Progenitor cell of endocrine pancreas (in vitro differentiated cells): ENCODE measurements around the gene DACT2. TPM values are rescaled to one million over a fixed set of nuclear protein-coding genes. Genes with fewer than 3 reads are reported as not detected.
A peak's percentile ranks its signal among the peaks of the same experiment; 100 is the strongest.

ENCODE experiments used
- DNase-seq: peaks from one replicate; pipeline ENCODE4 v3.0.0; 2021; ENCODE audit warnings: low spot score; ENCODE audit not compliant: unreplicated experiment
- H3K27ac Mint-ChIP-seq: 2 replicates; pipeline ENCODE4 v1.8.0; 2021; ENCODE audit warnings: mild to moderate bottlenecking, moderate library complexity, mixed read lengths
- H3K27me3 Mint-ChIP-seq: 2 replicates; pipeline ENCODE4 v1.8.0; 2021; ENCODE audit warnings: mixed read lengths
- H3K36me3 Mint-ChIP-seq: 2 replicates; pipeline ENCODE4 v1.8.0; 2022; ENCODE audit warnings: mixed read lengths; ENCODE audit not compliant: insufficient read depth
- H3K4me1 Mint-ChIP-seq: 2 replicates; pipeline ENCODE4 v1.8.0; 2021; ENCODE audit warnings: low read depth, mixed read lengths
- H3K4me3 Mint-ChIP-seq: 2 replicates; pipeline ENCODE4 v1.8.0; 2021; ENCODE audit warnings: low read depth, mild to moderate bottlenecking, moderate library complexity, mixed read lengths
- H3K9me3 Mint-ChIP-seq: 2 replicates; pipeline ENCODE4 v1.8.0; 2021; ENCODE audit warnings: low read depth, mixed read lengths
- total RNA-seq: library from RNA; stranded (reverse); gene quantifications from 2 replicates; pipeline ENCODE4 v1.2.1, GENCODE V29; 2021
- TF ChIP-seq, protein P1 (sequence below): fragments of 200-600 bp; sonication (generic); IDR thresholded peaks from one replicate; pipeline ENCODE4 v1.5.0; 2021; ENCODE audit warnings: antibody characterized with exemption, mild to moderate bottlenecking; ENCODE audit not compliant: unreplicated experiment

Gene DACT2
- total RNA-seq, 1 donor from 2014 or later, result 33.2 TPM

DNA sequence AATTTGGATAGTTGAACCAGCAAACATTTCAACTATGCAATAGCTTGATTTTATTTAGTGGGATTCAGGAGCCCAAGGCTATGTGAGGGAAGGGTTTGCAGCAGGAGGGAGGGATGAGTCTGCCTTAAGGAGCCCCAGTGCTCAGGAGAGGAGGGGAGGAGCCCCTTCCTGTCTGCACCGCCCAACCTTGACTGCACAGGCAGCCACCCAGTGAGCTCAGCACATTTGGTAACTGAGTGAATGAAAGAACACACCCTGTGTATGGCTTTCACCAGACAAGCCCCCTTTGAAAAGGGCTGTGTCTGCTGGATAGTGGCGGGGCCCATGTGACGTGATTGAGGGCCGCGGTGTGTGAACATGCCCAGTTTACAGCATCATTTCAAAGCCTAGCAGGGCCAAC lies 17.0 kb downstream of the DACT2 start:
- peaks cover 2% of the 10 kb centered on the region for H3K27me3 Mint-ChIP-seq
- H3K27ac Mint-ChIP-seq, result peak overlapping the region; percentile 55
- TF ChIP-seq, protein P1, sequence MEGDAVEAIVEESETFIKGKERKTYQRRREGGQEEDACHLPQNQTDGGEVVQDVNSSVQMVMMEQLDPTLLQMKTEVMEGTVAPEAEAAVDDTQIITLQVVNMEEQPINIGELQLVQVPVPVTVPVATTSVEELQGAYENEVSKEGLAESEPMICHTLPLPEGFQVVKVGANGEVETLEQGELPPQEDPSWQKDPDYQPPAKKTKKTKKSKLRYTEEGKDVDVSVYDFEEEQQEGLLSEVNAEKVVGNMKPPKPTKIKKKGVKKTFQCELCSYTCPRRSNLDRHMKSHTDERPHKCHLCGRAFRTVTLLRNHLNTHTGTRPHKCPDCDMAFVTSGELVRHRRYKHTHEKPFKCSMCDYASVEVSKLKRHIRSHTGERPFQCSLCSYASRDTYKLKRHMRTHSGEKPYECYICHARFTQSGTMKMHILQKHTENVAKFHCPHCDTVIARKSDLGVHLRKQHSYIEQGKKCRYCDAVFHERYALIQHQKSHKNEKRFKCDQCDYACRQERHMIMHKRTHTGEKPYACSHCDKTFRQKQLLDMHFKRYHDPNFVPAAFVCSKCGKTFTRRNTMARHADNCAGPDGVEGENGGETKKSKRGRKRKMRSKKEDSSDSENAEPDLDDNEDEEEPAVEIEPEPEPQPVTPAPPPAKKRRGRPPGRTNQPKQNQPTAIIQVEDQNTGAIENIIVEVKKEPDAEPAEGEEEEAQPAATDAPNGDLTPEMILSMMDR, result no peak
- H3K36me3 Mint-ChIP-seq, result peaks cover 8% of the 10 kb centered on the region
- peaks cover 27% of the 10 kb centered on the region for H3K4me1 Mint-ChIP-seq
- DNase-seq, result no peak
- H3K9me3 Mint-ChIP-seq, result no peaks in the 10 kb centered on the region
- H3K4me3 Mint-ChIP-seq, result peak overlapping the region; percentile 58

DNA sequence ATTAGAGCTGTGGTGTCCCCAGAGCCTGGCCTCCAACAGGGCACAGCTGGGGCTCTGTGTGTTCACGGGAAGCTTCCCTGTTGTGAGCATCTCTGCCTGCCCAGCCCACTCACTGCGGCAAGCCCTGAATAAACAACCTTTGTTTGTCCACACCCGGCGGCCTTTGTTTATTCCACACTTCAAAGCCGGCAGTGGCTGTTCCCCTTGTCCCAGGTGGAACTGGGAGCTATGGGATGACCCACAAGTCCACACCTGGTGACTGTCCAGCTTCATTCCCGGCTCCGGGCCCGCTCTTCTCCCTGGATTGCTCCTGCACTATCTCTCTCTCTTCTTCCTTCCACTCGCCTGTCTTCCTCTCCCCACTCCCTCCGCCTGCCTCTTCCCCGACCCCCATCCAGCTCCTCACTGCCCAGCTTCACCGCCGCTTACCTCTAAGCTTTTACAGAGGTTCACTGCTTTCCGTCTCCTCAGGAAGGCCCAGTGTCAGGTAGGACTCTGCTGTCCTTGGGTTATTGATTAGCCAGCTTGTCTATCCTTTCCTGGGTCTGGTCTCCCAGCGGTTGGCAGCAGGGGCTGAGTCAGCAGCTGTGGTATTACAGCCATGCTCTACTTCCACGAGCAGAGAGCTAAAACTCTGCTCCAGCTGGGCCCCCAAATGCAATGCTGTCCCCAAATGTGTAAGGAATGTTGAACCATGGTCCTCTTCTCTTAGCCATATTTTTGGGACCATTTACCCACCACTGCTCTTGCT lies 17.8 kb downstream of the DACT2 start:
- Mint-ChIP-seq H3K4me3 (peak overlapping the region; percentile 58), H3K36me3 (peaks cover 7% of the 10 kb centered on the region), H3K27ac (peak overlapping the region; percentile 55), H3K4me1 (peaks cover 27% of the 10 kb centered on the region), H3K9me3 (no peaks in the 10 kb centered on the region), H3K27me3 (peaks cover 2% of the 10 kb centered on the region)
- no peak for DNase-seq
- TF ChIP-seq, protein P1, result no peak

DNA sequence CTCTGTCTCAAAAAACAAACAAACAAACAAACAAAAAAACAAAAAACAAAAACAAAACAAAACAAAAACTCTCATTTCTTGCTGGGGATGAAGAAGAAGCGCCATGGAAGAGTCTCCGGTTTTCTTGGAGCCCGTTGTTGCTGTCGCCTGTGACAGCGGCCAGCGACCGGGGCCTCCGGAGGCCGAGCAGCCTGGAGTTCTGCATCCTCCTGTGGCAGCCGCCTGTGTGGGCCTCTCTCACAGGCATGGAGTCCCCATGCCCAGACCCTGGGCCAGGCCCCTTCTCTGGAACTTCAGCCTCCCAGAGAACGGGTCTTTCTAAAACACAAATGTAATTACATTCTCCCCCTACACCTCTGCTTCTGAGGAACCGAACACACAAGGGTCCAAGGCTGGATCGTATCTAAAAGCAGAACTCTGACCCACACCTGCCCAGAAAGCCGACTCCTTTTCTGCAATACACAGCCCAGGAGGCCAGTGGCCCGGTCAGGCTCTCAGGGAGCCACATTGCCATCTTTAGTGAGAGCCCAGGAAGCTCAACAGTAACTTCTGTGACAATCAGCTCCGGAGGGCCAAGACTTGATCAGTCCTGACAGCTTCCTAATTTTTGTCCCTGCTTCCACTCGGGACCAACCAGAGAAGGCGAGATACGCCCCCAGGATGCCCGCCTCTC lies 18.5 kb downstream of the DACT2 start:
- Mint-ChIP-seq H3K27me3 (peaks cover 8% of the 10 kb centered on the region), H3K36me3 (peaks cover 3% of the 10 kb centered on the region), H3K9me3 (no peaks in the 10 kb centered on the region), H3K4me3 (peak overlapping the region; percentile 58), H3K4me1 (peaks cover 27% of the 10 kb centered on the region), H3K27ac (peak overlapping the region; percentile 55)
- TF ChIP-seq, protein P1, result no peak
- no peak for DNase-seq

DNA sequence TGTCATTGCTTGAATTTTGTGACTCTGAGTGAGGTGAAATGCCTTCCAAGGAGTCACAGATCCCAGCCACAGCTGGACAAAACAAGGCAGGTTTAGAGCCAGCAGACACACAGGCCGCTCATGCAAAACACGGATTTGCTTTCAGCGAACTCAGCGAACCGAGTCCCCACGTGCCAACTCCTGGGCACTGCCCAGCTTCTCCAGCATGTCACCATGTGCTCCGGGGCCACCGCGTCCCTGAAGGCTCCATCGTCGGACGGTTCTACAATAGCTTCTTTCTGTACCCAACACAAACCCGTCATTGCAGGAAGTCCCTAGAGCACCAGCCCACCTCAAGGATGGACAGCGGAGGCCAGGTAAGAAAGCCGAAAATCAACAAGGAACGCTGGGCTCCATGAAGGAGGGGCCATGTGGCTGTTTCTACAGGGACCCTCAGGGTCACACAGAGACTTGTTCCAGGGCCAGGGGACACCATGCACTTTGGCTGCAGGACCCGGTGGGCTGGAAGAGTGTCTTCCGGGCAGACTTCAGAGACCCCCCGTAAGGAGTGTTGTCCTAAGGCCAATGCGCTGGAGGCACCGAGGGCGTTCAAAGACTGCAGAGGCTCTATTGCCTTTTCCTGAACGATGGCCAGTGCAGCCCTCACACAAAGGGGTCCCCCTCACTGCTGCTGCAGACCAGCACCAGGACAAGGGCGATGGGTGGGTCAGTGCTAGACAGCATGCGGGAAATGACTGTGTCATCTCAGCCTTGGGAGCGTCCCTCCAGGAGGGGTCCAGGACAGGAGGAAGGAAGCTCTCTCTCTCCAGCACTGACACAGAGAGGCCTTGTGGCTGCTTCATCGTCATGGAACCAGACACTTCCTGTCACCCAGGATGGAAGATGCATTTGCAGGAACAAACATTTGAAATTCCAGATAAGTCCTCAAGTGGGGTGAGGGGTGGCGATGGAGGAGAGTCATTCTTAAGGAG lies 19.8 kb downstream of the DACT2 start:
- no peaks in the 10 kb centered on the region for H3K9me3 Mint-ChIP-seq

More for the DNA sequence above, 19.8 kb downstream of the DACT2 start:
- Mint-ChIP-seq H3K36me3 (no peaks in the 10 kb centered on the region), H3K4me1 (peaks cover 26% of the 10 kb centered on the region), H3K4me3 (no peak overlapping the region), H3K27me3 (peaks cover 10% of the 10 kb centered on the region), H3K27ac (no peak overlapping the region)
- TF ChIP-seq, protein P1, result no peak
- DNase-seq, result no peak
